ENCODE data around the gene RGL3. TPM values are rescaled to one million over a fixed set of nuclear protein-coding genes. Genes with fewer than 3 reads are reported as not detected.
"Not testable (repeated sequence)": the region's sequence is repeated elsewhere in the genome, so short reads cannot be mapped to it uniquely, and the experiment has no call there.

The RGL3 gene
- total and polyA plus RNA-seq, 2 donors, result 0.28 to 5.3 TPM

GRCh38 chr19:11363881-11364280 lies 55.2 kb downstream of the RGL3 start:
- no peak overlapping the region for H3K4me3 ChIP-seq (ENCODE audit: low read length in 2 of 2)
- no peak for DNase-seq (ENCODE audit: low read depth in 6 of 9, low spot score in 9 of 9)
- peaks cover 0 to 38% of the 10 kb centered on the region in 2 donors for H3K27me3 ChIP-seq (ENCODE audit: control insufficient read depth in 2 of 2, insufficient read depth in 1 of 2, low read length in 1 of 2)
- peaks cover 0 to 5% of the 10 kb centered on the region in 2 donors for H3K4me1 ChIP-seq (ENCODE audit: control insufficient read depth in 2 of 2, insufficient read depth in 2 of 2, low read length in 2 of 2)
- H3K27ac ChIP-seq (ENCODE audit: low read depth in 1 of 2, low read length in 1 of 2), result no peak overlapping the region
- H3K36me3 ChIP-seq (ENCODE audit: control insufficient read depth in 2 of 2, insufficient read depth in 2 of 2, low read length in 1 of 2), result peaks cover 0 to 5% of the 10 kb centered on the region in 2 donors
- no peaks in the 10 kb centered on the region for H3K9me3 ChIP-seq (ENCODE audit: control insufficient read depth in 2 of 2, insufficient read depth in 1 of 2, low read length in 1 of 2)
- WGBS, result 96% methylated on average over 10 of the region's 10 CpGs

GRCh38 chr19:11361771-11362731 lies 57.1 kb downstream of the RGL3 start:
- peaks cover 0 to 52% of the 10 kb centered on the region in 2 donors for H3K27me3 ChIP-seq (ENCODE audit: control insufficient read depth in 2 of 2, insufficient read depth in 1 of 2, low read length in 1 of 2)
- no peaks in the 10 kb centered on the region for H3K9me3 ChIP-seq (ENCODE audit: control insufficient read depth in 2 of 2, insufficient read depth in 1 of 2, low read length in 1 of 2)
- no peak for DNase-seq (ENCODE audit: low read depth in 6 of 9, low spot score in 9 of 9)
- peaks cover 0 to 5% of the 10 kb centered on the region in 2 donors for H3K4me1 ChIP-seq (ENCODE audit: control insufficient read depth in 2 of 2, insufficient read depth in 2 of 2, low read length in 2 of 2)
- no peaks in the 10 kb centered on the region for H3K36me3 ChIP-seq (ENCODE audit: control insufficient read depth in 2 of 2, insufficient read depth in 2 of 2, low read length in 1 of 2)
- H3K4me3 ChIP-seq (ENCODE audit: low read length in 2 of 2), result no peak overlapping the region
- H3K27ac ChIP-seq (ENCODE audit: low read depth in 1 of 2, low read length in 1 of 2), result no peak overlapping the region
- 97% methylated on average over 35 of the region's 35 CpGs for WGBS

- Histone ChIP-seq H3K27me3 (ENCODE audit: control insufficient read depth in 2 of 2, insufficient read depth in 1 of 2, low read length in 1 of 2) (peaks cover 0 to 61% of the 10 kb centered on the region in 2 donors), H3K4me1 (ENCODE audit: control insufficient read depth in 2 of 2, insufficient read depth in 2 of 2, low read length in 2 of 2) (peaks cover 0 to 12% of the 10 kb centered on the region in 2 donors), H3K27ac (ENCODE audit: low read depth in 1 of 2, low read length in 1 of 2) (no peak overlapping the region), H3K4me3 (ENCODE audit: low read length in 2 of 2) (no peak overlapping the region), H3K9me3 (ENCODE audit: control insufficient read depth in 2 of 2, insufficient read depth in 1 of 2, low read length in 1 of 2) (no peaks in the 10 kb centered on the region), H3K36me3 (ENCODE audit: control insufficient read depth in 2 of 2, insufficient read depth in 2 of 2, low read length in 1 of 2) (no peaks in the 10 kb centered on the region)
- WGBS, result 93% methylated on average over 43 of the region's 43 CpGs
- DNase-seq (ENCODE audit: low read depth in 6 of 9, low spot score in 9 of 9), result no peak
Measured at GRCh38 chr19:11361037-11361770, 57.9 kb downstream of the RGL3 start.

GRCh38 chr19:11359421-11359820 lies 59.7 kb downstream of the RGL3 start:
- H3K27ac ChIP-seq (ENCODE audit: low read depth in 1 of 2, low read length in 1 of 2), result no peak overlapping the region
- WGBS, result 97% methylated on average over 11 of the region's 11 CpGs
- H3K4me3 ChIP-seq (ENCODE audit: low read length in 2 of 2), result no peak overlapping the region
- peaks cover 2 to 19% of the 10 kb centered on the region in 2 donors for H3K4me1 ChIP-seq (ENCODE audit: control insufficient read depth in 2 of 2, insufficient read depth in 2 of 2, low read length in 2 of 2)
- peaks cover 0 to 78% of the 10 kb centered on the region in 2 donors for H3K27me3 ChIP-seq (ENCODE audit: control insufficient read depth in 2 of 2, insufficient read depth in 1 of 2, low read length in 1 of 2)
- peaks cover 0 to 3% of the 10 kb centered on the region in 2 donors for H3K9me3 ChIP-seq (ENCODE audit: control insufficient read depth in 2 of 2, insufficient read depth in 1 of 2, low read length in 1 of 2)
- H3K36me3 ChIP-seq (ENCODE audit: control insufficient read depth in 2 of 2, insufficient read depth in 2 of 2, low read length in 1 of 2), result no peaks in the 10 kb centered on the region
- DNase-seq (ENCODE audit: low read depth in 6 of 9, low spot score in 9 of 9), result no peak

- no peak for DNase-seq (ENCODE audit: low read depth in 6 of 9, low spot score in 9 of 9)
- Histone ChIP-seq H3K27ac (ENCODE audit: low read depth in 1 of 2, low read length in 1 of 2) (no peak overlapping the region), H3K4me3 (ENCODE audit: low read length in 2 of 2) (no peak overlapping the region), H3K27me3 (ENCODE audit: control insufficient read depth in 2 of 2, insufficient read depth in 1 of 2, low read length in 1 of 2) (peaks cover 0 to 74% of the 10 kb centered on the region in 2 donors), H3K4me1 (ENCODE audit: control insufficient read depth in 2 of 2, insufficient read depth in 2 of 2, low read length in 2 of 2) (peaks cover 2 to 19% of the 10 kb centered on the region in 2 donors), H3K36me3 (ENCODE audit: control insufficient read depth in 2 of 2, insufficient read depth in 2 of 2, low read length in 1 of 2) (no peaks in the 10 kb centered on the region), H3K9me3 (ENCODE audit: control insufficient read depth in 2 of 2, insufficient read depth in 1 of 2, low read length in 1 of 2) (peaks cover 0 to 3% of the 10 kb centered on the region in 2 donors)
- 87% methylated on average over 11 of the region's 11 CpGs for WGBS
Measured at GRCh38 chr19:11356676-11357550, 62.2 kb downstream of the RGL3 start.

GRCh38 chr19:11356074-11356397 lies 63.1 kb downstream of the RGL3 start:
- H3K36me3 ChIP-seq (ENCODE audit: control insufficient read depth in 2 of 2, insufficient read depth in 2 of 2, low read length in 1 of 2), result no peaks in the 10 kb centered on the region
- peaks cover 0 to 3% of the 10 kb centered on the region in 2 donors for H3K9me3 ChIP-seq (ENCODE audit: control insufficient read depth in 2 of 2, insufficient read depth in 1 of 2, low read length in 1 of 2)
- H3K27me3 ChIP-seq (ENCODE audit: control insufficient read depth in 2 of 2, insufficient read depth in 1 of 2, low read length in 1 of 2), result peaks cover 0 to 65% of the 10 kb centered on the region in 2 donors
- no peak overlapping the region for H3K27ac ChIP-seq (ENCODE audit: low read depth in 1 of 2, low read length in 1 of 2)
- H3K4me1 ChIP-seq (ENCODE audit: control insufficient read depth in 2 of 2, insufficient read depth in 2 of 2, low read length in 2 of 2), result peaks cover 2 to 14% of the 10 kb centered on the region in 2 donors
- DNase-seq (ENCODE audit: low read depth in 6 of 9, low spot score in 9 of 9), result no peak
- WGBS, result 95% methylated on average over 6 of the region's 6 CpGs
- peak overlapping the region in 1 of 2 donors; percentile 30 for H3K4me3 ChIP-seq (ENCODE audit: low read length in 2 of 2)

GRCh38 chr19:11355160-11356073 lies 63.7 kb downstream of the RGL3 start, which contains the start of gene PLPPR2:
Gene PLPPR2, plus strand, starts transcription at chr19:11355432. Its CDS starts 2,242 bp downstream, at chr19:11357674.
- peak in 5 of 9 donors; percentile 72 to 87 (median 80) for DNase-seq (ENCODE audit: low read depth in 6 of 9, low spot score in 9 of 9)
- Histone ChIP-seq H3K36me3 (ENCODE audit: control insufficient read depth in 2 of 2, insufficient read depth in 2 of 2, low read length in 1 of 2) (no peaks in the 10 kb centered on the region), H3K27me3 (ENCODE audit: control insufficient read depth in 2 of 2, insufficient read depth in 1 of 2, low read length in 1 of 2) (peaks cover 0 to 59% of the 10 kb centered on the region in 2 donors), H3K27ac (ENCODE audit: low read depth in 1 of 2, low read length in 1 of 2) (no peak within 1 kb of the TSS), H3K4me3 (ENCODE audit: low read length in 2 of 2) (peak within 1 kb of the TSS; percentile 30 to 52), H3K9me3 (ENCODE audit: control insufficient read depth in 2 of 2, insufficient read depth in 1 of 2, low read length in 1 of 2) (peaks cover 0 to 3% of the 10 kb centered on the region in 2 donors), H3K4me1 (ENCODE audit: control insufficient read depth in 2 of 2, insufficient read depth in 2 of 2, low read length in 2 of 2) (peaks cover 2 to 14% of the 10 kb centered on the region in 2 donors)
- 8% methylated on average over 62 of the region's 62 CpGs for WGBS

- Histone ChIP-seq H3K4me1 (ENCODE audit: control insufficient read depth in 2 of 2, insufficient read depth in 2 of 2, low read length in 2 of 2) (peaks cover 2 to 14% of the 10 kb centered on the region in 2 donors), H3K27me3 (ENCODE audit: control insufficient read depth in 2 of 2, insufficient read depth in 1 of 2, low read length in 1 of 2) (peaks cover 0 to 46% of the 10 kb centered on the region in 2 donors), H3K9me3 (ENCODE audit: control insufficient read depth in 2 of 2, insufficient read depth in 1 of 2, low read length in 1 of 2) (peaks cover 3 to 11% of the 10 kb centered on the region in 2 donors)
- not testable (repeated sequence) for H3K4me3 ChIP-seq (ENCODE audit: low read length in 2 of 2); H3K36me3 ChIP-seq (ENCODE audit: control insufficient read depth in 2 of 2, insufficient read depth in 2 of 2, low read length in 1 of 2); H3K27ac ChIP-seq (ENCODE audit: low read depth in 1 of 2, low read length in 1 of 2); DNase-seq (ENCODE audit: low read depth in 6 of 9, low spot score in 9 of 9)
- WGBS, result over 99% methylated on average over 4 of the region's 4 CpGs
Measured at GRCh38 chr19:11354102-11354501, 65.0 kb downstream of the RGL3 start.

Data from thymus (tissue), 11 donors.